ENCODE measurements around the gene CNTNAP5. TPM values are rescaled to one million over a fixed set of nuclear protein-coding genes. Genes with fewer than 3 reads are reported as not detected.
A peak's percentile ranks its signal among the peaks of the same experiment; 100 is the strongest.

Gene CNTNAP5
- total and polyA plus RNA-seq, 4 experiments from 2014 or later = not detected

DNA sequence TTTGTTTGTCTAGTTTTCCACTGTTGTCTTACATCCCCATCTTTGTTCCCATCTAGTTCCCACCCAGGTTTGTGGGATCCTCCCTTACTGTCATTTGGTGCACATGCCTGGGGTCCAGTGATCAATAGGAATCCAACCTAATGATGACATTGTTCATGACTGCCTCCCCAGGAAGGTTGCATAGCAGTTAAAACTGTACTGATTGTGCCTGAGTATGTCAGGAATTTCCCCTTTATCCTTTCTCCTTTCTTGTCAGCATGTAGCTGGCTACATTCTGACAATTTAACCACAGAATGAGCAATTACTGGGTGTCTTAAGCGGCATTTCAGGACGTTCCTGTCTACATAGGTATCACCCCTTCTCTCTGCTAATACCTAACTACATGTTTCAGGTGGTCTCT is 653.0 kb downstream of the CNTNAP5 start:
- Histone ChIP-seq H3K9me3 (ENCODE audit: control insufficient read depth in 1 of 2, low read length in 2 of 2) (no peaks in the 10 kb centered on the region), H3K27ac (ENCODE audit: low read depth, low read length) (no peak overlapping the region), H3K36me3 (ENCODE audit: insufficient read depth, low read length) (no peaks in the 10 kb centered on the region), H3K27me3 (ENCODE audit: insufficient read depth, low read length) (no peaks in the 10 kb centered on the region), H3K4me3 (ENCODE audit: low read length in 2 of 2) (no peak overlapping the region), H3K4me1 (ENCODE audit: insufficient read depth, low read length) (no peaks in the 10 kb centered on the region)
- intact Hi-C loops (cut with micrococcal nuclease) = no loop called here
- H3K4me1 Mint-ChIP-seq = no peaks in the 10 kb centered on the region
- no peak for DNase-seq
- H3K4me3 Mint-ChIP-seq = no peak overlapping the region
- H3K27me3 Mint-ChIP-seq = no peaks in the 10 kb centered on the region
- ChIA-PET POLR2A (ENCODE audit: partially characterized antibody) (no interaction called here), CTCF (ENCODE audit: partially characterized antibody) (no interaction called here)
- peaks cover 0 to 31% (median 11%) of the 10 kb centered on the region in 8 donors for H3K9me3 Mint-ChIP-seq
- H3K36me3 Mint-ChIP-seq = no peaks in the 10 kb centered on the region
- peak overlapping the region in 1 of 7 donors; percentile 73 for H3K27ac Mint-ChIP-seq

- no peaks in the 10 kb centered on the region for H3K27me3 ChIP-seq (ENCODE audit: insufficient read depth, low read length)
- Mint-ChIP-seq H3K4me1 (no peaks in the 10 kb centered on the region), H3K36me3 (no peaks in the 10 kb centered on the region), H3K4me3 (no peak overlapping the region), H3K27me3 (no peaks in the 10 kb centered on the region), H3K9me3 (peaks cover 4 to 28% (median 12%) of the 10 kb centered on the region in 8 donors), H3K27ac (no peak overlapping the region)
- no peaks in the 10 kb centered on the region for H3K4me1 ChIP-seq (ENCODE audit: insufficient read depth, low read length)
- no peaks in the 10 kb centered on the region for H3K36me3 ChIP-seq (ENCODE audit: insufficient read depth, low read length)
- CTCF ChIA-PET (ENCODE audit: partially characterized antibody) = no interaction called here
- POLR2A ChIA-PET (ENCODE audit: partially characterized antibody) = no interaction called here
- no peak overlapping the region for H3K27ac ChIP-seq (ENCODE audit: low read depth, low read length)
- DNase-seq = no peak
- H3K9me3 ChIP-seq (ENCODE audit: control insufficient read depth in 1 of 2, low read length in 2 of 2) = no peaks in the 10 kb centered on the region
- intact Hi-C loops (cut with micrococcal nuclease) = no loop called here
- H3K4me3 ChIP-seq (ENCODE audit: low read length in 2 of 2) = no peak overlapping the region
Measured at GRCh38 chr2:124683536-124684428, 658.7 kb downstream of the CNTNAP5 start.

DNA sequence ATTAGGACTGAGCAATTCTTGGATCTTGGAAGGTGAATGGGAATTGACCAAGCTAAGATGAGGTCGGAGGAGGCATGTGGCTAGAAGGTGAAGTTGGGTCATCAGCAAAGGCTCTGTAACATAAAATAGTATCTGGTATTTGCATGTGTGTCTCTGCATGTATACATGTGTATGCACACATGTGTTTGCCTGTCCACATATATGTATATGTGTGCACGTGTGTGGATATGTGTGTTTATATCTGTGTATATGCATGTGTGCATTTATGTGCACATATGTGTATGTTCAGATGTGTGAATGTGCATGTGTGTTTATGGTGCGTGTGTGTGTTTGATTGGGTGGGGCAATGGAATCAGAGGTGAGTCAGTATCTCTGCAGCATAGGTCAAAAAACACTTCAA is 664.3 kb downstream of the CNTNAP5 start:
- ChIA-PET CTCF (ENCODE audit: partially characterized antibody) (no interaction called here), POLR2A (ENCODE audit: partially characterized antibody) (no interaction called here)
- no peak overlapping the region for H3K4me3 Mint-ChIP-seq
- Histone ChIP-seq H3K4me1 (ENCODE audit: insufficient read depth, low read length) (no peaks in the 10 kb centered on the region), H3K4me3 (ENCODE audit: low read length in 2 of 2) (no peak overlapping the region), H3K27me3 (ENCODE audit: insufficient read depth, low read length) (no peaks in the 10 kb centered on the region), H3K36me3 (ENCODE audit: insufficient read depth, low read length) (no peaks in the 10 kb centered on the region), H3K27ac (ENCODE audit: low read depth, low read length) (no peak overlapping the region), H3K9me3 (ENCODE audit: control insufficient read depth in 1 of 2, low read length in 2 of 2) (peaks cover 0 to 3% of the 10 kb centered on the region in 2 donors)
- H3K27ac Mint-ChIP-seq = no peak overlapping the region
- no peaks in the 10 kb centered on the region for H3K36me3 Mint-ChIP-seq
- intact Hi-C loops (cut with micrococcal nuclease) = no loop called here
- no peaks in the 10 kb centered on the region for H3K27me3 Mint-ChIP-seq
- DNase-seq = no peak
- H3K9me3 Mint-ChIP-seq = peaks cover 4 to 40% (median 27%) of the 10 kb centered on the region in 8 donors
- no peaks in the 10 kb centered on the region for H3K4me1 Mint-ChIP-seq

DNA sequence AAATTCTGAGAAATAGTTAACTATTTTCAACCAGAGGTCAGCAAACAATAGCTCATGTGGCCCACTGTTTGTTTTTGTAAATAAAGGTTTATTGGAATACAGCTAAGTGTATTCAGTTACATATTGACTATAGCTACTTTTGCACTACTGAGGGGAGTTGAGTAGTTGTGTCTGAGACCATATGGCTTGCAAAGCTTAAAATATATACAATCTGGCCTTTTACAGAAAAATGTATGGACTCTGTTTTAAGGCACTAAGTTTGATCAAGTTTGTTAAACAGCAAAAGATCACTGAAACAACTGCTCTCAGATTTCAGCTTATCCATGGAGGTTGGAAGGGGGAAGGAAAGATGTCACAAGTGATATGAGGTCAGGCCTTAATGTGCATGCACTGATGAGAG is 667.1 kb downstream of the CNTNAP5 start:
- Histone ChIP-seq H3K27ac (ENCODE audit: low read depth, low read length) (no peak overlapping the region), H3K27me3 (ENCODE audit: insufficient read depth, low read length) (no peaks in the 10 kb centered on the region), H3K4me3 (ENCODE audit: low read length in 2 of 2) (no peak overlapping the region), H3K36me3 (ENCODE audit: insufficient read depth, low read length) (no peaks in the 10 kb centered on the region), H3K4me1 (ENCODE audit: insufficient read depth, low read length) (no peaks in the 10 kb centered on the region), H3K9me3 (ENCODE audit: control insufficient read depth in 1 of 2, low read length in 2 of 2) (peaks cover 0 to 3% of the 10 kb centered on the region in 2 donors)
- ChIA-PET POLR2A (ENCODE audit: partially characterized antibody) (no interaction called here), CTCF (ENCODE audit: partially characterized antibody) (no interaction called here)
- no peak for DNase-seq
- Mint-ChIP-seq H3K27me3 (no peaks in the 10 kb centered on the region), H3K9me3 (peaks cover 8 to 37% (median 30%) of the 10 kb centered on the region in 8 donors), H3K4me3 (no peak overlapping the region), H3K4me1 (no peaks in the 10 kb centered on the region), H3K36me3 (no peaks in the 10 kb centered on the region), H3K27ac (no peak overlapping the region)
- intact Hi-C loops (cut with micrococcal nuclease) = no loop called here

DNA sequence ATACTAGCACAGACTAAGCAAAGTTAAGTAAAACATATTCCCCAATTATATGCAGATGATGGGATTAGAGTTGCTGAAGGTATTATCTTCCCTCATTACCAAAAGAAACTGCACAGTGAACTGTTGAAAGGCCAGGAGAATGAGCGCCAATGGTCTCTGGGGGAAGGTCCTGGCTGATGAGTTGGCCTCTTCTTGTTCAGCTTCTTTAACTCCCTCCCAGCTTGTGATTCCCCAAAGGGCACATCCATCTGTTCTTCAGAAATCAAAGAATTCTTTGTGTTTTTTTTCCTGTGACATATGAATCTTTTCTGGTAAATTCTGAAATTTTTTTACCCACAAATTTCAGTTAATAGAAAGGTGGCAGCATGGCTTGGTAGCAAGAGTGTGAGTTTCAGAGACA is 667.6 kb downstream of the CNTNAP5 start:
- ChIA-PET POLR2A (ENCODE audit: partially characterized antibody) (no interaction called here), CTCF (ENCODE audit: partially characterized antibody) (no interaction called here)
- no peaks in the 10 kb centered on the region for H3K4me1 ChIP-seq (ENCODE audit: insufficient read depth, low read length)
- H3K27me3 ChIP-seq (ENCODE audit: insufficient read depth, low read length) = no peaks in the 10 kb centered on the region
- H3K36me3 ChIP-seq (ENCODE audit: insufficient read depth, low read length) = no peaks in the 10 kb centered on the region
- Mint-ChIP-seq H3K4me3 (no peak overlapping the region), H3K36me3 (no peaks in the 10 kb centered on the region), H3K9me3 (peaks cover 8 to 37% (median 29%) of the 10 kb centered on the region in 8 donors), H3K4me1 (no peaks in the 10 kb centered on the region), H3K27ac (no peak overlapping the region), H3K27me3 (no peaks in the 10 kb centered on the region)
- H3K9me3 ChIP-seq (ENCODE audit: control insufficient read depth in 1 of 2, low read length in 2 of 2) = peaks cover 0 to 3% of the 10 kb centered on the region in 2 donors
- intact Hi-C loops (cut with micrococcal nuclease) = no loop called here
- no peak overlapping the region for H3K4me3 ChIP-seq (ENCODE audit: low read length in 2 of 2)
- no peak overlapping the region for H3K27ac ChIP-seq (ENCODE audit: low read depth, low read length)
- no peak for DNase-seq

GRCh38 chr2:124693156-124693555 is 668.1 kb downstream of the CNTNAP5 start:
- Mint-ChIP-seq H3K36me3 (no peaks in the 10 kb centered on the region), H3K27ac (no peak overlapping the region), H3K27me3 (no peaks in the 10 kb centered on the region), H3K9me3 (peaks cover 8 to 37% (median 28%) of the 10 kb centered on the region in 8 donors), H3K4me3 (no peak overlapping the region), H3K4me1 (no peaks in the 10 kb centered on the region)
- Histone ChIP-seq H3K4me1 (ENCODE audit: insufficient read depth, low read length) (no peaks in the 10 kb centered on the region), H3K27ac (ENCODE audit: low read depth, low read length) (no peak overlapping the region), H3K36me3 (ENCODE audit: insufficient read depth, low read length) (no peaks in the 10 kb centered on the region), H3K9me3 (ENCODE audit: control insufficient read depth in 1 of 2, low read length in 2 of 2) (peaks cover 0 to 3% of the 10 kb centered on the region in 2 donors), H3K27me3 (ENCODE audit: insufficient read depth, low read length) (no peaks in the 10 kb centered on the region), H3K4me3 (ENCODE audit: low read length in 2 of 2) (no peak overlapping the region)
- no peak for DNase-seq
- ChIA-PET CTCF (ENCODE audit: partially characterized antibody) (no interaction called here), POLR2A (ENCODE audit: partially characterized antibody) (no interaction called here)
- intact Hi-C loops (cut with micrococcal nuclease) = no loop called here

- no peak overlapping the region for H3K27ac ChIP-seq (ENCODE audit: low read depth, low read length)
- no peak for DNase-seq
- no peaks in the 10 kb centered on the region for H3K36me3 ChIP-seq (ENCODE audit: insufficient read depth, low read length)
- intact Hi-C loops (cut with micrococcal nuclease) = no loop called here
- Mint-ChIP-seq H3K9me3 (peaks cover 2 to 13% (median 7%) of the 10 kb centered on the region in 8 donors), H3K27me3 (no peaks in the 10 kb centered on the region), H3K27ac (peak overlapping the region in 1 of 7 donors; percentile 45), H3K36me3 (no peaks in the 10 kb centered on the region), H3K4me3 (no peak overlapping the region), H3K4me1 (no peaks in the 10 kb centered on the region)
- POLR2A ChIA-PET (ENCODE audit: partially characterized antibody) = no interaction called here
- H3K4me1 ChIP-seq (ENCODE audit: insufficient read depth, low read length) = no peaks in the 10 kb centered on the region
- H3K4me3 ChIP-seq (ENCODE audit: low read length in 2 of 2) = no peak overlapping the region
- H3K9me3 ChIP-seq (ENCODE audit: control insufficient read depth in 1 of 2, low read length in 2 of 2) = no peaks in the 10 kb centered on the region
- H3K27me3 ChIP-seq (ENCODE audit: insufficient read depth, low read length) = no peaks in the 10 kb centered on the region
- CTCF ChIA-PET (ENCODE audit: partially characterized antibody) = no interaction called here
Measured at GRCh38 chr2:124698979-124699565, 674.0 kb downstream of the CNTNAP5 start.
